Vagina (tissue), 2 donors: ENCODE data around the gene GRAMD1B. TPM values are rescaled to one million over a fixed set of nuclear protein-coding genes. Genes with fewer than 3 reads are reported as not detected.

ENCODE experiments used
- DNase-seq, 2 donors: peaks; one replicate each; pipeline ENCODE4 v3.0.0-alpha.2; 2017; ENCODE audit errors: extremely low spot score in 2 of 2
- H3K27ac ChIP-seq: fragments of 200-600 bp; sonication (generic); one replicate; pipeline ENCODE4 v1.5.1; 2019
- H3K27me3 ChIP-seq: fragments of 200-600 bp; sonication (generic); one replicate; pipeline ENCODE4 v1.5.1; 2019
- H3K36me3 ChIP-seq, 2 donors: fragments of 200-600 bp; sonication (generic); one replicate each; pipeline ENCODE4 v1.5.1; 2017 to 2019
- H3K4me1 ChIP-seq: fragments of 200-600 bp; sonication (generic); one replicate; pipeline ENCODE4 v1.5.1; 2019
- H3K4me3 ChIP-seq, 2 donors: fragments of 200-600 bp; sonication (generic); 1 replicate in 1 of 2; 2 replicates in 1 of 2; pipeline ENCODE4 v1.5.1; 2016 to 2019
- H3K9me3 ChIP-seq: fragments of 200-600 bp; sonication (generic); one replicate; pipeline ENCODE4 v1.5.1; 2019
- POLR2A ChIP-seq, 2 donors: fragments of 450-650 bp; IDR thresholded peaks; one replicate each; pipeline ENCODE4 v1.6.1; 2017; ENCODE audit warnings: antibody characterized with exemption in 2 of 2, mild to moderate bottlenecking in 2 of 2, moderate library complexity in 2 of 2
- POLR2AphosphoS5 ChIP-seq, 2 donors: sonication (generic); formaldehyde crosslinking; IDR thresholded peaks; one replicate each; pipeline ENCODE4 v1.9.0; 2017; ENCODE audit warnings: antibody characterized with exemption in 2 of 2, mild to moderate bottlenecking in 2 of 2, low read depth in 1 of 2; ENCODE audit not compliant: insufficient read depth in 1 of 2
- intact Hi-C: fragments of 100-400 bp; cut with DNase I; formaldehyde crosslinking; loops from one replicate; pipeline ENCODE4 v1.15.1; 2023
- total RNA-seq: library from RNA; depleted of rRNA; stranded (reverse); fragments of >200 nt; gene quantifications from one replicate; pipeline ENCODE4 v1.2.3, GENCODE V29; 2016
- TF ChIP-seq, protein P1 (sequence below), 3 experiments: fragments of 450-650 bp in 2 of 3; fragments of 200-600 bp in 1 of 3; sonication (generic) in 1 of 3; IDR thresholded peaks; one replicate each; pipeline ENCODE4 v1.5.1; 2017 to 2019; ENCODE audit warnings: antibody characterized with exemption in 3 of 3, mild to moderate bottlenecking in 2 of 3, moderate library complexity in 2 of 3

GRAMD1B gene
- total RNA-seq, 1 donor from 2014 or later, result 4.9 TPM

DNA sequence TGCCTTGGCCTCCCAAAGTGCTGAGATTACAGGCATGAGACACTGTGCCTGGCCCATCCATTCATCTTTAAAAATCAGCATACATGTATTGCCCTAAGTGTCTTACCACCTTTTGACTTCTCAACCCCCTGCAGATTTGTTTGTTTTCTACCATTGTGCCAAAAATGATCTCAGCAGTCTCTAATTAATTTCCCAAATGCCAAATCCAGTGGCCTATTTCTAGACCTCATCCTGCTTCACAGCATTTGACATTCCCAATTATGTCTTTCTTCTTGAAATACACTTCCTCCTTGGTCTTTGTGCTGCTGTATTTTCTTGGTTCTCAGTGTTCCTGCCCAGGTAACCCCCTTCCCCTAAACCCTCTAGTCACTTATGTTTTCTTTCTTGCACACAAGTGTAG lies 46.0 kb upstream of the GRAMD1B start:
- no peak for DNase-seq
- Histone ChIP-seq H3K36me3 (no peaks in the 10 kb centered on the region), H3K9me3 (no peaks in the 10 kb centered on the region), H3K4me3 (no peak overlapping the region), H3K4me1 (no peaks in the 10 kb centered on the region), H3K27ac (no peak overlapping the region), H3K27me3 (no peaks in the 10 kb centered on the region)
- TF ChIP-seq, protein P1, sequence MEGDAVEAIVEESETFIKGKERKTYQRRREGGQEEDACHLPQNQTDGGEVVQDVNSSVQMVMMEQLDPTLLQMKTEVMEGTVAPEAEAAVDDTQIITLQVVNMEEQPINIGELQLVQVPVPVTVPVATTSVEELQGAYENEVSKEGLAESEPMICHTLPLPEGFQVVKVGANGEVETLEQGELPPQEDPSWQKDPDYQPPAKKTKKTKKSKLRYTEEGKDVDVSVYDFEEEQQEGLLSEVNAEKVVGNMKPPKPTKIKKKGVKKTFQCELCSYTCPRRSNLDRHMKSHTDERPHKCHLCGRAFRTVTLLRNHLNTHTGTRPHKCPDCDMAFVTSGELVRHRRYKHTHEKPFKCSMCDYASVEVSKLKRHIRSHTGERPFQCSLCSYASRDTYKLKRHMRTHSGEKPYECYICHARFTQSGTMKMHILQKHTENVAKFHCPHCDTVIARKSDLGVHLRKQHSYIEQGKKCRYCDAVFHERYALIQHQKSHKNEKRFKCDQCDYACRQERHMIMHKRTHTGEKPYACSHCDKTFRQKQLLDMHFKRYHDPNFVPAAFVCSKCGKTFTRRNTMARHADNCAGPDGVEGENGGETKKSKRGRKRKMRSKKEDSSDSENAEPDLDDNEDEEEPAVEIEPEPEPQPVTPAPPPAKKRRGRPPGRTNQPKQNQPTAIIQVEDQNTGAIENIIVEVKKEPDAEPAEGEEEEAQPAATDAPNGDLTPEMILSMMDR (IDR thresholded peaks at IDR 0.05), result no peak
- TF ChIP-seq POLR2AphosphoS5 (IDR thresholded peaks at IDR 0.05; ENCODE audit: insufficient read depth in 1 of 2, low read depth in 1 of 2) (no peak), POLR2A (IDR thresholded peaks at IDR 0.05) (no peak)
- intact Hi-C loops, result no loop called here

DNA sequence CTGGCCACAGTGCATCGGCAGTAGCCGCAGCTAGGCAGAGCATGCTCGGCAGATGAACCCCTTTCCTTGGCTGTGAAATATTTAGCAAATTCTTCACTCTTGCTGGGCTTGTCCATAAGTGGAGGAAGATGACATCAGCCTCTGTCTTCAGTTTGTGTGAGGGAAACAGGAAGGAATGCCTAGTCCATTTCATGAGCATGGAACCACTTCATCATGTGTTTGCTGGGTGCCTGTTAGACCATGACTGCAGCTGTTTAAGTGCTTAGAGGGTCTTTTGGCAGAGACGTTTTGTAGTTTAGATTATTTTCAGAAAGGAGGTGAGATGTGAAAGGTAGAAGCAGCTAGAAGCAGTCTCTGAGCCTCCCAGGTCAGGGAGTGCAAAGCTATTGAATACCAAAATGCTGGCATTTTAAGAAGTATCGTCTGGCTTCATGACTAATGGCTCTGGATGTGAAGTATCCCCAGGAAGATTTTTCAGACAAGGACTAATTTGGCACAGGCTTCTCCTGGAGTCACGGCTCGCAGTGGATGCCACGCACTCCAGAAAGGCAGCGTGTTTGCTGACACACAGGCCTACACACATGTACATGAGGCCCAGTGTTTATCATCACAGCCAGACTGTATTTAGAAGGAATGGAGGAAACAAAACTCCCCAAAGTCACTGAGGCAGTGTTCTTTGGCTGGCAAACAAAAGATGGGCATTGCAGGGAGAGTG lies 43.1 kb upstream of the GRAMD1B start:
- no peak for DNase-seq
- no peak overlapping the region for H3K4me3 ChIP-seq
- no peaks in the 10 kb centered on the region for H3K36me3 ChIP-seq
- intact Hi-C loops, result no loop called here
- H3K4me1 ChIP-seq, result no peaks in the 10 kb centered on the region
- TF ChIP-seq, protein P1 (IDR thresholded peaks at IDR 0.05), result no peak
- TF ChIP-seq POLR2A (IDR thresholded peaks at IDR 0.05), result no peak
- TF ChIP-seq POLR2AphosphoS5 (IDR thresholded peaks at IDR 0.05; ENCODE audit: insufficient read depth in 1 of 2, low read depth in 1 of 2), result no peak
- H3K9me3 ChIP-seq, result no peaks in the 10 kb centered on the region
- no peak overlapping the region for H3K27ac ChIP-seq
- no peaks in the 10 kb centered on the region for H3K27me3 ChIP-seq

DNA sequence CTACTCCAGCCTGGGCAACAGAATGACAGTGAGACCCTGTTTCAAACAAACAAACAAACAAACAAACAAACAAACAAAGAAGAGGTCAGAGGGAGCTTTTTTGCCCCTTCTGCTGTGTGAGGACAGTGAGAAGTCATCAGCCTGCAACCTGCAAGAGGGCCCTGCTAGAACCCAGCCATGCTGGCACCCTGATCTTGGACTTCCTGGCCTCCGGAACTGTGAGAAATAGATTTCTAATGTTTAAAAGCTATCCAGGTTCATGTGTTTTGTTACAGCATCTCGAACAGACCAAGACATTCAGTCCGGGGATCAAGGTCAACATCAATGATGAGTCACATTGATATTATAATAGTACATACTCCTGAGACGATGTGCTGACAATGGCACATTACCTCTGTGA lies 41.4 kb upstream of the GRAMD1B start:
- H3K27me3 ChIP-seq, result no peaks in the 10 kb centered on the region
- intact Hi-C loops, result no loop called here
- H3K9me3 ChIP-seq, result no peaks in the 10 kb centered on the region
- no peaks in the 10 kb centered on the region for H3K36me3 ChIP-seq
- DNase-seq, result no peak
- TF ChIP-seq POLR2A (IDR thresholded peaks at IDR 0.05), result no peak
- TF ChIP-seq POLR2AphosphoS5 (IDR thresholded peaks at IDR 0.05; ENCODE audit: insufficient read depth in 1 of 2, low read depth in 1 of 2), result no peak
- TF ChIP-seq, protein P1 (IDR thresholded peaks at IDR 0.05), result no peak
- H3K4me1 ChIP-seq, result no peaks in the 10 kb centered on the region
- H3K4me3 ChIP-seq, result no peak overlapping the region
- H3K27ac ChIP-seq, result no peak overlapping the region

DNA sequence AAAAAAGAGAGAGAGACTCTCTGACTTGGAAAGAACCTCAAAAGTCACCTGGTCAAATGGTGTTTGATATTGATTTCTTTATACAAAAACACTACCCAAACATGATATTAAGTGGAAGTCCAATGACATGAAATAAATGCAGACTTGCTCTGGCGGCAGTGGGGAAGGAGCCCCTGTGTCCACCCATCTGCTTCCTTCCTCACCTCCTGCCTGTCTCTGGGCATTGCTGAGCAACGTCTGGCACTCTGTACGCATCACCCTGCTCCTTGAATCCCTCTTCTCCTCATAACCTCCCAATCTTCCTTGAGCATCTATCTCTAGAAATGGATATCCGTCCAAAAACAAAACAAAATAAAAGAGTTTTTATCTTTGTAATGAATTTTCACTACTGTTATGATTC lies 39.9 kb upstream of the GRAMD1B start:
- Histone ChIP-seq H3K4me3 (no peak overlapping the region), H3K27ac (no peak overlapping the region), H3K27me3 (no peaks in the 10 kb centered on the region), H3K36me3 (no peaks in the 10 kb centered on the region), H3K9me3 (no peaks in the 10 kb centered on the region), H3K4me1 (no peaks in the 10 kb centered on the region)
- intact Hi-C loops, result no loop called here
- TF ChIP-seq POLR2AphosphoS5 (IDR thresholded peaks at IDR 0.05; ENCODE audit: insufficient read depth in 1 of 2, low read depth in 1 of 2), result no peak
- TF ChIP-seq POLR2A (IDR thresholded peaks at IDR 0.05), result no peak
- TF ChIP-seq, protein P1 (IDR thresholded peaks at IDR 0.05), result no peak
- no peak for DNase-seq

DNA sequence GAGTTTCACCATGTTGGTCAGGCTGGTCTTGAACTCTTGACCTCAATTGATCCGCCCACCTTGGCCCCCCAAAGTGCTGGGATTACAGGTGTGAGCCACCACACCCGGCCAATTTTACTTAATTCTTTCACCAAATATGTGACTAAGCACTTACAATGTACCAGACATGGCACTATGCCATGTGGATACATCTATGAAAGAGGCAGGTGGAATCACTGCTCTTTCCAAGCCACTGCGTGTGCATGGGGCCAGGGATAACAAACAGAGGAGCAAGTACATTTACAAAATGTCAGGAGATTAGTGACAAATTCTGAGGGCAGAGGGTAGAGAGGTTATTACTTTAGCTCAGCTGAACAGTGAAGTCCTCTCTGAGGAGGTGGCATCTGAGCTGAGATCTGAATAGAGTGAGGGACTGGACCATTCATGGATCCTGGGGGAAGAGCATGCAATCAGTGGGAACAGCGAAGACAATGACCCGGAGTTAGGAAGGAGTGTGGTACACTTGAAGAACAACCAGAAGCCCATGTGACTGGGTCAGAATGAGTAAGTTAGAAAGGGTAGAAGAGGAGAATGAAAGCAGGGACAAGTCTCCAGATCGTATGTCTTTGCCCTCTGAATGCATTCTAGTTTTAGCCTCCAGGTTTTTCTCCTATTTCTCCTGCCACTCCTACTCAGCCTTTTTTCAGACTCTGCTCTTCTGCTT lies 38.3 kb upstream of the GRAMD1B start:
- Histone ChIP-seq H3K4me1 (no peaks in the 10 kb centered on the region), H3K36me3 (no peaks in the 10 kb centered on the region), H3K9me3 (no peaks in the 10 kb centered on the region), H3K27ac (no peak overlapping the region), H3K27me3 (no peaks in the 10 kb centered on the region), H3K4me3 (no peak overlapping the region)
- no peak for TF ChIP-seq POLR2AphosphoS5 (IDR thresholded peaks at IDR 0.05; ENCODE audit: insufficient read depth in 1 of 2, low read depth in 1 of 2)
- TF ChIP-seq POLR2A (IDR thresholded peaks at IDR 0.05), result no peak
- TF ChIP-seq, protein P1 (IDR thresholded peaks at IDR 0.05), result no peak
- intact Hi-C loops, result no loop called here
- DNase-seq, result no peak
